Vagina (tissue), 2 donors: Measurements from ENCODE around the gene ITPKB.

Experiments used
- CTCF ChIP-seq, 3 experiments: fragments of 450-650 bp in 2 of 3; fragments of 200-600 bp in 1 of 3; sonication (generic) in 1 of 3; IDR thresholded peaks; one replicate each; pipeline ENCODE4 v1.5.1; 2017 to 2019; ENCODE audit warnings: antibody characterized with exemption in 3 of 3, mild to moderate bottlenecking in 2 of 3, moderate library complexity in 2 of 3
- POLR2A ChIP-seq, 2 donors: fragments of 450-650 bp; IDR thresholded peaks; one replicate each; pipeline ENCODE4 v1.6.1; 2017; ENCODE audit warnings: antibody characterized with exemption in 2 of 2, mild to moderate bottlenecking in 2 of 2, moderate library complexity in 2 of 2
- POLR2AphosphoS5 ChIP-seq, 2 donors: sonication (generic); formaldehyde crosslinking; IDR thresholded peaks; one replicate each; pipeline ENCODE4 v1.9.0; 2017; ENCODE audit warnings: antibody characterized with exemption in 2 of 2, mild to moderate bottlenecking in 2 of 2, low read depth in 1 of 2; ENCODE audit not compliant: insufficient read depth in 1 of 2

- TF ChIP-seq CTCF (IDR thresholded peaks at IDR 0.05) (no peak), POLR2AphosphoS5 (IDR thresholded peaks at IDR 0.05; ENCODE audit: insufficient read depth in 1 of 2, low read depth in 1 of 2) (no peak), POLR2A (IDR thresholded peaks at IDR 0.05) (no peak)
Measured at GRCh38 chr1:226600254-226600653, 138.8 kb downstream of the ITPKB start.
